NCI-H446 treated with DMSO at 0.1 percent for 48 hours (cell line): ENCODE results near the gene FBLN5.
"Not testable (repeated sequence)": the region's sequence is repeated elsewhere in the genome, so short reads cannot be mapped to it uniquely, and the experiment has no call there.

Source experiments
- DNase-seq: peaks from one replicate; lab custom pipeline; 2025; lab: John Stamatoyannopoulos, UW

Gene FBLN5

DNA sequence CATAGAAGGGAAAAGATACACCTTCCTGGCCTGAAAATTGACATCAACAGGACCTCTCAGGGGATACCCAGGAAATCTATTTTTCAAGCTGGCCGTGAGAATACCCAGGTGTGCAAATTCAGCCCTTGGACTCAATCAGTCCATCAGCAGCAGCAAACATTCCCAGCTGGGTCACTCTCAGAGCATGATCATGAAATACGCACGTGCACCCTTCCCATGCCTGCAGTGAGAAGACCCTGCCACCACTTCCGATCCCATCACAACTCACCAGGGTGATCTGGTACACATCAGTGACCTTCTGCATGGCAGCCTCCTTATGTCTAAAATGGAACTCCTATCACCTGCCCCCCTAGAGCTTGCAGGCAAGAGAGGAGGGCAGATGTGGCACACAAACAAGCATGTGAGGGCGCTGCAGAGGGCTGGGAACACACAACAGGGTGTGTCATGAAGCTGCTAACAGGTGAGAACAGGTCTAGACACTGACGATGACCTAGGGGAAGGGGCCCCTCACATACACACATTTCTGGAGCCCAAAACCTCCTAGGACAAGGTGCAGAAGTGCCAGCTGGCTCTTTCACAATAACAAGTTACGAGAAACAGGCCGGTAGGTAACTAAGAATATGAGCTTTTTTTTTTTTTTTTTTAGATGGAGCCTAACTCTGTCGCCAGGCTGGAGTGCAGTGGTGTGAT, 42.4 kb downstream of the FBLN5 start:
- DNase-seq = no peak

DNA sequence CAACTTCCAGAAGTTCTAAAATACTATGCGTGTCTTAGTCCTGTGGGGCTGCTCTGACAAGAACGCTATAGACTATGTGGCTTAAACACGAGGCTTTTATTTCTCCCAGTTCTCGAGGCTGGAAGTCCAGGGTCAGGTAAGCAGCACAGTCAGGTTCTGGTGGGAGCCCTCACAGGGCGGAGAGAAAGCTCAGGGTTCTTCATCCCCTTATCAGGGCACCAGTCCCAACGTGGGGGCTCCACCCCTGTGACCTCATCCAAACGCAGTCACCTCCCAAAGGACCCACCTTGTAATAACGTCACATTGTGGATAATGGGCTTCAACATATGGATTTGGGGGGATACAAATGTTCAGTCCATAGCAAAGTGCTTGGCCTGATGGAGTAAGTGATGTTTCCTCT, 43.0 kb downstream of the FBLN5 start:
- DNase-seq = no peak

DNA sequence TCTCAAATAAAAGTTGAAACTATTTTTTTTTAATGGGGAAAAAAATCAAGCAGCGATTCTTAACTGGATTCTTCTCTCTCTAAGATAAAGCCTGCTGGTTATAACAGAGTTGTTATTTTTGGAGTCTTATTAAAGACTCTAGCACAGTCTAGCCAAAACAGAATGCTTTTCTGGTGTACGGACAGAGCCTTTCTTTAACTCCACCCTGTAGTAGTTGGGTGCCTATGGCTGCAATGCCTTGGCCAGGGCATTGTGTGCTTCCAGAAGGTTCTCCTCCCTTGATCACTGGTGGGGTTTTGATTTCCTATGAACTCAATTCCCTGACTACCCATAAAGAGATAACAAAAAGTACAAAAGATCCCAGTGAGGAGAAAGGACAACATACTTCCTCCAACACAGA, 44.4 kb downstream of the FBLN5 start:
- no peak for DNase-seq

DNA sequence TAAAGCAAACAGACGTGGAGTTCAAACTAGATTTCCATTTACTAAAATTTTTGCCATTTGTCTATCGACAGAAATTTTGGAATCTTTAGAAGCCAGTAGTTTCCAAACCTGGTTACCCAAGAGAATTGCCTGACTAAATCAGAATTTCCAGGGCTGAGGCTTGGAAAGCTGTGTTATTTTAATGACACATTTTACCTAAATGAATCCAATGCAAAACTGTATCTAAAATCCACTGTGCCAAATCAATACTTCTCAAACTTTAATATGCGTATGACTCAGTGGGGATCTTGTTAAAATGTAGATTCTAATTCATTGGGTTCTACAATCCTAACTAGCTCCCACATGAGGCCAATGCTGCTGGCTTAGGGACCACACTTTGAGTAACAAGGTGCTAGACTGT, 45.2 kb downstream of the FBLN5 start:
- no peak for DNase-seq

DNA sequence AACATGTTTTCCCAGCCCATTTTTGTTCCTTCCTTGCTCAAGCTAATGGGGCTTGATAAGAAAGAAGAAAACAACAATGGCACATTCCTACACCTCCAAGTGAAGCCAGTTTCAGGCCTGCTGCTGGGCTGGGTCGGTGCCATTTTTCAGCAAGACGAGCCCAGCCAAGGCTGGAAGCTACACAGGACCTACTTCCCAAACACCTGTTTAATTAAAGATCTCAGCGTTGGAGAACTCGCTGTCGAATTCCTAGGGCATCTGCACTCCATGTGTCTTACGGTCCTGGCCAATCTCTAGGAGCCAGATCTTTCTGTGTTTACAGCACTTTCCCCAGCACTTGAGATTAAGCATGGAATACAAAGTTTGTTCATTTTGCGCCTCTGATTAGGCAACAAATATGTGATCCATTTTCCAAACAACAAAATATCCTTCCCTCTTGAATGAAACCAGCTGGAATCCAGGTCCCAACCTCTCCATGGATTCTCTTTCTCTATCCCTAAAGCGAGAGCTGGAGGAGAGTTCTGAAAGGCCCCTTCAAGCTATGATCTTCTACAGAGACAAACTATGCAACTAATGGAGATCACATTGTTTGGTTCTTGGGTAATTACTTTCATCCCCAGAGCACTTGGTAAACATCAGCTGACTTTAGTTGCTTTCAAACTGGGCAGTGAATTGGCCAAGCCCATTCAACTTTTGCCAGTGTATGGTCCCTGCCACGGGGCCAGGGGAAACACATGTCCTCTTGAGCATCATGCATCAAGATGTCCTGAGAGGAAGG, 45.9 kb downstream of the FBLN5 start:
- DNase-seq = no peak

DNA sequence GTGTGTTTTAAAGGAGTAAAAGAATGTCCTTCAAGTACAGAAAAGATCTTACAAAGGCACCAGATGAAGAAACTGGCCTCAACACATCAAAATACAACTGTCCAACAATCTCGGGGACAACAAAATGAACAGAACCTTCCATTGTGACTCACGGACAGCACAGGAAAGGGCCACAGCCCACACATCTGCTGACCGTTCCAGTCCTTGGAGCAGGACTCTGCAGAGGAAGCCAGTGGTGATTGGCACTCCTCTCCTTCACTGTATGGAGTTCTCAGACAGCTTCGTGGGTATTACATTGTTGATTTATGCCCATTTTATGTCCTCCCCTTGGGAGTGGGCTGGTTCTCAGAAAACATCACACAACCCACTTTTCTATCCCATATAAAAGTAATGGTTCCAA, 47.7 kb downstream of the FBLN5 start:
- DNase-seq = no peak

DNA sequence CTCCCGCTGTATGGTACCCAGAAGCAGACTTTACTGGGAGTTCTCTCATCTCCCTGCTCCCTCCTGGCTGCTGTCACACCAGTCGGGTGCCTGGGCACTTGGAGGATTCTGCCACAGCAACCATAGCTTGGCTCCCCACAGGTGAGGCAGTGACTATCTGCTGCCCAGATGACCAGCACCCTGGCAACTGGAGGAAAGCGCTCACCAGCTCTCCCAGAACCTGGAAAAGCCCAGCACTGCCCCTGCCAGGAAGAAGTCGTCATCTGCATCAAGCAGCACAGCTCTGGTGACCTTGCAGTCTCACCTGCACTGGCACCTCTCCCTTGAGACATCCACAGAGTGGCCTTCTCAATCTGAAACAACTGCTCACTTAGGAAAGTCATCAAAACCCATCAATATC, 48.3 kb downstream of the FBLN5 start:
- DNase-seq = no peak

DNA sequence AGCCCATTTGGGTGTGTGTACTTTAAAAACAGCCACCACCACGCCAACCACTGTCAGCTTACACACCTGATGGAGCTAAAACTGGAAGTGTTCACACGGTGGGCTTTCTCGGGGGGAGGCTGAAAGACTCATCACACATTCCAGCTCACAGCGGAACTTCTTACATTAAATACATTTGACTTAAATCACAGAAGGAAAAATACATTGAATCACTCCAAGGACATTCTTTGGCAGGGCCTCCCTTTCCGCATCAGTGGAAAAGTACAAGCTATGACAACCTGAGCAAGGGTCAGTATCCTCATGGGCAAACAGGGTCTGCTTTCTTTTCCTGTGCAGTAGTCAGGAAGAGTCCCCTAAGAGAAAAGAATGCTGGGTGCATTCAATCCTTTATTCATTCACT, 49.1 kb downstream of the FBLN5 start:
- no peak for DNase-seq

DNA sequence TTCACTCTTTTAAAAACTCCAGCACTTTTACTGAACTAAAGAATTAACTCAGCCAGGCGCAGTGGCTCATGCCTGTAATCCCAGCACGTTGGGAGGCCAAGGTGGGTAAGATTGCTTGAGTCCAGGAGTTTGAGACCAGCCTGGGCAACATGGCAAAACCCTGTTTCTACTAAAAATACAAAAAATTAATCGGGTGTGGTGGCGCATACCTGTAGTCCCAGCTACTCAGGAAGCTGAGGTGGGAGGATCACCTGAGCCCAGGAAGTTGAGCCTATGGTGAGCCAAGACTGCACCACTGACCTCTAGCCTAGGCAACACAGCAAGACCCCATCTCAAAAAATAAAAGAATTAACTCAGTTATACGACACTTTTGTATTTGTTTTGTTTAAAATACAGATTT, 49.8 kb downstream of the FBLN5 start:
- DNase-seq = not testable (repeated sequence)

DNA sequence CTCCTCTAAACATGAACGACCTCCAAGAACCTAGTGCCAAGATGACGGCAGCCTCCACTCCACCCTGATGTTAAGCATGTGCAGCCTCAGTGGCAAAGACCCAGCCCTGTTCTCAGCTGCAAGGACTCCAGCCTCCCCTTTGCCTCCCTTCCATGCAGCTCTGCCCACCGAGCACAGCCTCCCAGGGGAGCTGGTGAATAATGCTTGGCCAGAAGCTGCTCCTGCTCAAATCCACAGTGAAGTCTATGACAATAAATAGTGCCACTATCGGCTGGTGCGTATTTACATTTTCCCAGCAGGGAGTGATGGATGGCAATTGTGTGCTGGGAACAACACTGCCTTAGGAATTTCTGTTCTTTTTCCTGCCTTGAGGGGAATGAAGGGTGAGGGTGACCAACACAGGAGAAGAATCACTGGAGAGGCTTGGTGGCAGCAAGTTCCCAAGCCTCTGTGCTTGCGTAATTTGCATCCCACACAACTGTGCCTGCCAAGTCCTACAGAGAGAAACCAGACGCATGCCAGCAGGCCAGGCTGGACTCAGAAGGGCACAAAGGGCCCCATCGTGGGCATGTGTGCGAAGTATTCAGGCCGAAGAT, 50.3 kb downstream of the FBLN5 start:
- DNase-seq = no peak

DNA sequence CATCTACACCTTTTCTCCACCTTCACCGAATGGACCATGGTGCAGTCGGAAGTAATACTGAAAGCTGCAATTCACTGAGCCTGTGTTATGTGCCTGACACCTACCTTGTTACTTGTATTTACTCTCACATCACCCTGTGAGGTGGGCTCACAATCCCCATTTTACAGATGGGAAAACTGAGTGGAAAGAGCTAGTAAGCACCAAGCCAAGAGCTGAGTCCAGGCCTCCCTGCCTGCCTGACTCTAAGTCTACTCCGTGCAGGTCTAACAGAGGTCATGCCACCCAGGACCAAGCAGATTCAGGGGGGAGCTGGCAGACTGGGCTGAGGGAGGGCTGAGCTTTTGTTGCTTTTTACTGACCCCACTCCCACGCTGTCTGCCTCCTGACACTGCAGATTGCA, 51.1 kb downstream of the FBLN5 start:
- DNase-seq = no peak

DNA sequence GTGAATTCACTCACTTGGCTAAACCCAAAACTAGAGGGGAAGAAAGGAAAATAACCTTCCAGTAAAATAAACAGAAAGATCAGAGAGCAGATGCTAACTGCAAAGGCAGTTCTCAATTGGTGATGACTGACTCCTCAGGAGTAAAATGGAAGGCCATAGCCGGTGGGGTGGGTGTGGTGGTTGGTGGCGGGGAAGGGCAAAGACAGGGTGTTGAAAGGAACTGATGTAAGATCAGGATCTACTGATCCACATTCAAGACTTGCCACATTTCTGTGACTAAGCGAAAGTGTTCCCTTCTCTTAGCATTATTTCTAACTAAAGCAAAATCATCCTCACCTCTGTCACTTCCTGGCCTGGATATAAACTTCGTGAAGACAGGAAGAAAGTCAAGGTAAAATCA, 53.8 kb downstream of the FBLN5 start:
- DNase-seq = no peak

DNA sequence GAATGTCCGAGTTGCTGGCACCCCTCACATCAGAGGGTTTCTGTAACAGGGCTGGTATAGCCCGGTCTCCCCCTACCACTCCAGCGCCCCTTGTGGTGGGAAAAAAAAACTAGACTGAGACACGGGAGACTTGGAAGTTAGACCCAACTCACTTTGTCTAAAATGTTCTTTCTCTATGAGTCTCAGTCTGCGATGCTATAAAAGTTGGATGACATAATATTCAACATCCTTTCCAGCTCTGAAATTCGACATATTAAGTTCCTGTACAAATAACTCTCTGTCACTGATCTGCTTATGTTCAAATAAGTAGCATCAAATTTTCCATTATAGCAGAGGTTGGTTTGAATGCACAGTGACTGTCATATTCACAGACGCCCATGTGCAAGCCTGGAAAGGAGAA, 54.5 kb downstream of the FBLN5 start:
- DNase-seq = no peak

DNA sequence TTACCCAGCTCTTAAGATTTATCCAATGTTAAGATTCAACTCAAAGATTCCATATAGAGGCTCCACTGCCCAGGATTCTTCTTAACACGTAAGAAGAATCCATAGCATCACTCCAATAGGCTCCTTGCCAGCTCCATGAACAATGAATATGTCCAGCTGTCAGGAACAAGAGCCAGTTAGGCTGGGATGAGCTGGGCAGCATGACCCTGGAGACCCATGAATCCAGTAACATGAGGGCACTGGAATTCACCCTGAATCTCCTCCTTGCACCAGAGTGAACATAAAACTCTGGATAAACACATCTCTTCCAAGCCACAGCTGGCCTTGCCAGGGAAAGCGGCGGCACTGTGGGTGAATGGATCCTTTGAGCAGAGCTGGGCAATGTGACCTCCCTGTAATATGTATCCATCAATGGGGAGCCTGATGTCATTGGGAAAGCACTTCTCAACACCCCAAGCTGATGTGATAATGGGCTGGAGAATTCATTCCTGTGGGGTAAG, 55.7 kb downstream of the FBLN5 start:
- DNase-seq = no peak

DNA sequence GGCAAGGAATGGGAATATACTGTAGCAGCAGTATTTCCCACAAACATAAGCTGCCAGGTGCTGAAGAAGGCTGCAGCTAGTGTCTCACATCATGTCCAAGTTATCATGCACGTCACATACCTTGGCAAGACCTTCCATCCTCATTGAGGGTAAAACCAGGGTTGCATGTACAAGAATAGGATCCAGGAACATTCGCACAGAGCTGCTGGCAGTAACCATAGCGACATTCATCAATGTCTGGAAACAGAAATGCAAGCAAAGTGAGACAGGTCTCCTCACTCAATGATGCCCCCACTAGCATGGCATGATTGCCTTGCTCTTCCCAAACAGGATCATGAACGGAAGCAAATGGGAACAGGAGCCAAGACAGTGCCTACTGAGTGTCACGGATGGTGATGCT, 56.4 kb downstream of the FBLN5 start:
- DNase-seq = no peak

DNA sequence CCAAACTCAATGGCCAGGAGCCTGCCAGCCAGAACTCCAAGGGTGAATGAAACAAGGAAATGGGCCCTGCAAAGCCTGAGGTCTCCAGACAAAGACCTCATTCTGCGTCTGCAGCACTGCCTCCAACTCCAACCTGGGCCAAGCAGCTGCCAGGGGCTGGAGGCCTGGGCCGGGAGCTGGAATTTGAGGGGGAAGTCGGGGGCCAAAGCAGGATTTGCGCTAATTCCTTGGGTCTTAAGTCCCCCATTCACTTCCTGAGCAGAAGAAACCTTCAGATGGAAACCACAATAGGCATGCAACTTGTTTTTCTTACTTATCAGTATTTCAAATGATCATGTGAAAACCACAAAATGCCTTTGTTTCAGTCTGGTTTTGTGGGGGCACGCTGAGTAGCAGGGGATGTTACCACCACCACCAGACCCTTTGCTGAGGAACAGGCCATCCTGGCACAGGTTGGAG, 57.2 kb downstream of the FBLN5 start:
- DNase-seq = no peak

DNA sequence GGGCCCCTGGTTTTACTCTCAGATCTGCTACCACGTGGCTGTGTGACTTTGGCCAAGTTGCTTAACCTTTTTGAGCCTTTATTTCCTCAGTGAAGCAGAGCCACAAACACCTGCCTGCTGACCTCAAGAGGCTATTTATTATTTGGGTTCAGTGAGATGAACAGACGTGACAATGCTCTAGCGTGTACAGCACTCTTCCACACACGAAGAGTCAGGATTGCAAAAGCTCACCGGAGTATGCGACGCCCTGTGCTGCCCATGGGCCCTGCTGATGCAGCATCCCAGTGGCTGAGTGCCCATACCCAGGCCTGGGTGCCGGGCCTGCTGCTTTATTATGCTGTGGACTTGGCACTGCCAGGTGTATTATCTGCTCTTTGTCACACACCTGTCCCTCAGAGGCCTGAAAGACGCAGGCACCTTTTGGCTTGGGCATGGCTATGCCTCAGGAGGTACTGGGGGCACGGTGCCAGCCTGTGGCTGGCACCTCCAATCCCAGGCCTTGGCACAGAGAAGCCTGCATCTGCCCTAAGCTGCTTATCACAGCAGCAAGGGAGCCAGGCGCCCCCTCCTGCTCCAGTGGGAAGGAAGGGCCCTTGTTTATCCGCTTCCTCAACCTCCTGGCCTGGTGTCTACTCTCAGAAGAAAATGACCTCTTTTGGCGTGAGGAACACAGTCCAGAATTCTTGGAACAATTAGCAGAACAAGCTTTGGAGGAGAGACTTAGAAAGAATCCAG, 57.9 kb downstream of the FBLN5 start:
- no peak for DNase-seq

DNA sequence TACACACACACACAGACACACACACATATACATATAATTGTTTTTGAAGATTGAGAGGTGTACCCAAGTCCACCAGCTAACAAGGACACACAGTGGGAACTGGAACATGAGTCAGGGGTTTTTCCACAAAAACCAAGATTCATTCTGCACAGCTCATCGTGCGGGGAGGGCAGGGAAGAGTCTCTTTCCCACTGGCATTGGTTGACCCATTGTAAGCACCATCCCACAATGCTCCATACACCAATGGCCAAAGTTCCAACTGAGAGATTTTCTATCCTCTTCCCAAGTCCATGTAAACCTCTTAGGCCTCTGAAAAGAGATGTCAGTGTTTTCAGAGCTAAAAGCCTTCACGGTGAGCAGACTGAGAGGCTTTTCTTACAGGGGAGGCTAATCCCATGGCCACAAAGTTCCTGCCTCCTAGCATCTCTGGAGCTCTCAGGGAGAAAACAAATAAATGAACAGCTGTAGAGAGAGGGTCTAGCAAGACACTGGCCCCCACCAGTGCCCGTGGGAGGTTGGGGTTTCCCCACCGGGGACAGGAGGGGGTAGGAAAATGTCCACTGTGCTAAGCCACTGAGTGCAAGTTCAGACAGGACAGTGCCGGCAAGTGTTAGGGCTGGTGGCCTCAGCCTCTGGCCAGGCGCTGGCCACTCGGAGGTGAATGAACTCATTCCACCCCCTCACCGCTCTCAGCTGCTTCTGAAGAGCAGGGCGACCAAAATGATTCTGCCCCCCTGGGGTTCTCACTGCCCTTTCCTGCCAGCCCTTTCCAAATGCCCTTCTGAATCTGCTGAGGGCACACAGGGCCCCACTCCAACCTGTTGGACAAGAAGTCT, 58.6 kb downstream of the FBLN5 start:
- no peak for DNase-seq

DNA sequence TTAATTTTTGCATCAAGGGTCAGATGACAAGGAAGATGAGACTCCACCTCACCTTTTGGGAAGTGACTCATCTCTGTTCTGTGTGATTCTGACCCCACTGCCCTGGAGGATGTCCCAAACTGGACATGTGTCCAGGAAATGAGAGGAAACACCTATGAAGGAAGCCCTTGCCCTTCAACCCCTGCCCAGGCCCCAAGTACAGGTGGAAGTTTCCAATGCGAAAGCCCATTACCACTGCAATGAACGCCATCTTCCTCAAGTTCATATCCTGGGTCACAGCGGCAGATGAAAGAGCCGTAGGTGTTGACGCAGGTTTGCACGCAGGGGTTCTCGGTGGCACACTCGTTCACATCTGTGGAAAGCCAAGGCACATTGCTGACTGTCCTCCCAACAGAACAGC, 60.5 kb downstream of the FBLN5 start:
- DNase-seq = no peak

DNA sequence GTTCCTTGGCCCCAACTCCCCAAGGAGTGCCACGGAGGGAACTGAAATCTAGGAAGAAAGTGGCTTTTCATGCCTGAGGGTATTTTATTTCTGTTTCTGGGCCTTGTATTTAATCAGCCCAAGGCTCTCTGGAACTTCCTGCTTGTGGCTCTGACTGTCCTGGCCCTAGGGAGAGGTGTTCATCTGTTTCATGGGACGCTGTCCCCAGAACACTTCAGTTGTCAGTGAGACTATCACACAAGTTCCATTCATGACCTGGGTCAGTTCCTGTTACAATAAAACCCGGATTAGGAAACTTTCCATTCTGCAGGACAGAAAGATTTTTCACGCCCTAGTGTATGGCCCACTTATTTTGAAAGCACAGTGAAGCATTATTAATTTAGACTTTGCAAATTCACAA, 61.7 kb downstream of the FBLN5 start:
- no peak for DNase-seq

DNA sequence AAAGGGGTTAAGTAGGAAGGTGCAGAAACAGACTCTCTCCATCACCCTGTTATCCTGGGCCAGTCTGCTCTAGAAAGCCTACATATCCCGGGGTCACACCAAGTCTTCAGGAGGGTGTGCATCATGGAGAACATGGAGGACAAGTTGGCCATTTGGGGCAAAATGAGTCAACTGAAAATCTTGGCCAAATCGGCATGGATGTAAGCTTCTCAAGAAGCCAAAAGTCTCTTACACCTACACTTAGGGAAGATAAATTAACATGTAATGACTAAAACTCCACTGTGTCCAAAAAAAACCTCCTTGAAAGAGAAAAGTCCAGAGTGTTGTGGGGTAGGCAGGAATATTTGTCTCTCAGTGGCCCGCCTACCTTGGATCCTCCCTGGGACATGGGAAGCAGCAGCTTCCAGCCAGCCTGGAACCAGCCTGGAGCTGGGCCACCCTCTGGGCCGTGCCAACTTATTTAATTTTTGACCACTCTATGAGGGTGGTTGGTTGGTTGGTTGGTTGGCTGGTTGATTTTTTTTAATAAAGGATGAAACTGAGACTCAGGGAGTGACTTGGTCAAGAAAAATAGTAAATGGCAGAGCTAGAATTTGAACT, 62.3 kb downstream of the FBLN5 start:
- DNase-seq = no peak
